KG1 (cell line): ENCODE measurements around the gene SMG6.
"Not testable (repeated sequence)": the region's sequence is repeated elsewhere in the genome, so short reads cannot be mapped to it uniquely, and the experiment has no call there.

Experiments
- DNase-seq: peaks from one replicate; lab custom pipeline; 2025; lab: John Stamatoyannopoulos, UW

SMG6 gene

GRCh38 chr17:2263183-2264066 lies 40.2 kb downstream of the SMG6 start:
- DNase-seq = no peak

DNA sequence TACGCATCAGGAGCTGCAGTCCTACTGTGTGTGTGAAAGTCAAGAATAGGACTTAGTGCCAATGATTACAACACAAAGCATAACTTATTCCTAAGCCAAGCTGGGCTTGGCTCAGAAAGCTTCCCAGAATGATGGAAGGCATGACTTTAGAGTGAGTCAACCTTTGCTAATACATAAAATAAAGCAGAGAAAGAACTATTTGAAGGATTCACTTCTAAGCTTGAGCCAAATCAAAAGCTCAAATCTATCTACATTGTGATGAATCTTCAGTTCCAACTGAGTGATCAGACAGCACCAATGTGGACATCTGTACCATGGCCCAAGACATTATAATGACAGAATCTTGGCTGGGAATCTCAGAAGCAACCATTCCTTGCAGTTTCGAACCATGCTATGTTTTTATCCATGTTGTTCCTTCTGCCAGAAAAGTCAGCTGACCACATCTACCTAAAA lies 41.4 kb downstream of the SMG6 start:
- no peak for DNase-seq

DNA sequence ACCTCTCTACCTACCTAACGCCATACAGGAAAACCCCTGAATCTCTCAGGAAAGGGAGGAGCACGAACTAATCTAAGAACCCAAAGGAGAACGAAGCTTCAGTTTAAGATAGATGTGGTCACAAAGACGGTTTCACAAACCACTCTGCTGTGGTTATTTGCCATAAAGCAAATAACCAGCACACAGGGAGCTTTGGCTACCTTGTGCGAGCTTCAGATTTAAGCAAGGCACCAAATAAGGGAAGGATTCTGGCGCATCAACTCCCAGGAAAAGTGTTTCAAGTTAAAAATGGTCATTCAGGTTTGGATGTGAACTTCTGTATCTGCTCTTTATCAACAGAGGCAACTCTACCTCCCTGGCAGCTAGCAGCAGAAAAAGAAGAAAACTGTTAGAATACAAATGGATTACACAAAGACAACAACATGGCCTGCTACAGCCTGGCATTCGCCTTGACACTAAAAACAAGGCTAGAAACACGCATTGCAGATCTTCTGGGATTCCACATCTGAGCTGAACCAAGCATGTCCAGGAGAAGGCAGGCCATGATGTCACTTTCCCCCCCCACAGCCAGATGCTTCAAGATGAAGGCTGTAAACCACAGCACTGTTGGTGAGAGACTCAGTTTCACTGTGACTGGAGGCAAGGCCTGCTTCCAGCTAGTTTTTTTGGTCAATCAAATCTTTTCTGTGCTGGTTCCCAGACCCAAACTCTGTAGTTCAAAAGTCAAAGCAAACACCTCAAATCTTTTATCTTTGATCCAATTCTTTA lies 43.6 kb downstream of the SMG6 start:
- DNase-seq = no peak

- not testable (repeated sequence) for DNase-seq
These were observed 44.8 kb downstream of the SMG6 start for GRCh38 chr17:2258830-2259229.

DNA sequence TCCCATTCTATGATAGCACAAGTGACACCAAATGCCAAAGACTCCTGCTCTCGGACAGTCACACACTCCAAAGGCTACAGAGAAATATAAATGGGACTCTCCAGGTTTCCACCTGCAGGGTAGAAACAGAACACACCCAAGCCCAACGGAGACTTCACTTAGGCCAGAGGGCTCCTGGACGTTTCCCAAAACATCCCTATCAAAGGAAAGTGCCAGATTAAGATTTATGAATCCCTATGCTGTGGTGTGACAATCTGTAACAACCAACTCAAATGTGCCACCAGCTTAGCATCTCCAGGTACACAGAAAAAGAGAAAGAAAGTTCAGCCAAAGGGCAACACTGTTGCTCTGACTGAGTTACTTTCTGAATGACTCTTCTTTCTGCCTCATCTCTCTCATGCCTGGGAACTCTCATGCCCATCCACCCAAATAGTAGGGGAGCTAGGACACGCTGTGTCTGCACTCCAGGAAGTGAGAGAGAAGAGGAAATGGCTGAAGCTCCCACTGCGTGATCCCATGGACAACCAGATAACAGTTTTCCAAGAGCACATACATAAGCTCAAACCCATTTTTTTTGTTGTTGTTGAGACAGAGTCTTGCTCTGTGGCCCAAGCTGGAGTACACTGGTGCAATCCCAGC lies 49.7 kb downstream of the SMG6 start:
- no peak for DNase-seq

DNA sequence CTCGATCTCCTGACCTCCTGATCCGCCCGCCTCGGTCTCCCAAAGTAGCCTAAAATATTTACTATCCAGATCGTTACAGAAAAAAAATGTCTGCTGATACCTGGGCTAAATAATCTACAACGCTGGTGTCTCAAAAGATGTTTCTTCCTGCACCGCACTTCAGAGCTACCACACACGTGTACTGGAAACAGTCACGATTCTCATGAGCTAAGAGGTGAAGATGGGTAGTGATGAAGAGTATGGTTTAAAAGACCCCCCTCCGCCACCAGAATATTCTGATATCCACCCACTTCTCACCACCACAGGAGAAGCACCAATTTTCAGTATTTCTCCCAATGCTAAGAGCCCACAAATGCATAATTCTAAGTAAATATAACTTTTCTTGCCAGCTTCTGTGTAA lies 50.2 kb downstream of the SMG6 start:
- DNase-seq = no peak

GRCh38 chr17:2251098-2251497 lies 52.5 kb downstream of the SMG6 start:
- no peak for DNase-seq

GRCh38 chr17:2250140-2251095 lies 53.2 kb downstream of the SMG6 start:
- no peak for DNase-seq

GRCh38 chr17:2247005-2247404 lies 56.6 kb downstream of the SMG6 start:
- no peak for DNase-seq

- no peak for DNase-seq
These were observed 58.8 kb downstream of the SMG6 start for GRCh38 chr17:2244545-2245525.

DNA sequence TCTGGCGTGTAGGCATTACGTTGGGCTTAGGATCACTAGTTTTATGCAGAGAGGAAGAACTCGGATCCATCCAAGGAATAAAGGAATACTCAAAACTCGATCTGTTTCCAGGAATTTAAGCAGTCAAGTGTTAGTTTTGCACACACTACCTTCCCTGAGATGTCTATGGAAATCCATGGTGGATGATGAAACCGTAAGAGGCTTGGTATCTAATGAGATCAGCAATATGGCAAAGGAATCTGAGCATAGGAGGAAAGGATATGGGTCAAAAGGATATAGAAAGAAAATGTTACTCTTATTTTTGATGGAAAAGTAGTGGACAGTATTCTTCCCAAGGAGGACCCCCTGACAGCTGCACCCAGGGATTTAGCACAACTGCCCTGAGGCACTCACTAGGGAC lies 59.6 kb downstream of the SMG6 start:
- DNase-seq = no peak

- DNase-seq = no peak
These were observed 61.8 kb downstream of the SMG6 start for GRCh38 chr17:2241823-2242222.

DNA sequence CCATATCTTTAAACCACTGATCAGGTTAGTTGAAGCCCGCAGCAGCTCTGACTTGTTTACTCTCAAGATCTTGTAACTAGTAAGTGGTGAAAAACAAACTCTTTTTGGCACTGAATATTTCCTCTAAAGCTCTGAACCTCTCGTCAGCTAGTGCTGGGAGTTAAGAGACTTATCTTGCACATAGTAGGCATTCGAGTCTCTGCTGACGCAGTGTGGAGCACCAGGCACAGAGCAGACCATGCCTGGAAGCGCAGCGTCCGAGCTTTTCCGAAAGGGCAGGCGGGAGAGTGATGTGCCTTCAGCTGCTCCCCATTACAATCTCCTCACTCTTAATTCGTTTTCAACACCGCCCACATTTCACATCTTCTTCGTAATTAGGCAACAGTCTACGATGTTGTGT lies 63.0 kb downstream of the SMG6 start:
- no peak for DNase-seq

GRCh38 chr17:2239882-2240430 lies 63.6 kb downstream of the SMG6 start:
- DNase-seq = no peak

DNA sequence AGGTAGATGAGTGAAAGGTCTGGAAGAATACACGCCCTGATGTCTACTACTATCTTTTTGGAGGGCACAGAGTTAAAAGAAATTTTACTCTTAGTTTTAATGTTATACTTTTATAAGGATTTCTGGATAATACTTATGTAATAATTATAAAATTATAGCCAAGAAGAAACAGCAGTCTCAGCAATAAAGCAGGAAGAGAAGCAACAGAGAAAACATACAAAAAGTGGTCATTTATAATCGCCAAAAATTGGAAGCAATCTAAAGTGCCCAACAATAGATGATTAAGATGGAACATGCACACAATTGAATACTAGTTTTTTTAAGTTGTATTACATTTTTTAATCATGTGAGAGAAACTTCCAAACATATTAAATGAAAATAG lies 64.4 kb downstream of the SMG6 start:
- no peak for DNase-seq

DNA sequence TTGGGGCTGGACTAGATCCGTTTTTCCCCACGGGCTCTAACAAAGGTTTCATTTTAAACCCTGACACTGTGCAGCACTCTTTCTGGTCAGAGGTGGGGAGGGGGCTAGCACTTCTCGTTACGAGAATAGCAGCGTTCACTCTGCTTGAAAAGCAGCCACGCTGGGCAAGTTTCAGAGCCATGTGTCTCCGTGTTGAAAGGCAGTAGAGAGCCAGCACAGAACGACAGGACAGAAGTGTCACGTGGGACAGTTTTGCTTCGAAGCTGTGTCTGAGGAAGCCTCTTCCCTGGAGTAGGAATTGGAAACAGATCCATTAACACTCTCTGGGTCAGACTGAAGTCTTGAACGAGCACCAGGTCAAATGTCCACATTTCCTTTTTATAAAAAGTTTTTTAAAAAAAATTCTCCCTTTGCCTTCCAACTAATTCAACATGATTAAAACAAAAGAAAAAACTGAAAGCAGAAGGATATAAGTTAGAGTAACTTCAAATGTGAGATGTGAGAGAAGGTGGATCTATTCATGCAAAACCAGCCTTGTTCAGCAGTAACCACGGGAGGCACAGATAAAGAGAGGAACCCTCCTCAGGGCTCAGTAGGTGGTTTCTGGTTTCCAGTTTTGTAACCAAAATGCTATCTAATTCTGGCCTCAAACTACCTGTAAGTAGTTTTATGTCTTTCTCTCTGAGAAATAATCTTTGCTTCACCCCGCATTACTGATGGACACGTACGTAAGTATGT lies 65.0 kb downstream of the SMG6 start:
- DNase-seq = no peak

GRCh38 chr17:2237950-2238349 lies 65.6 kb downstream of the SMG6 start:
- DNase-seq = no peak

- DNase-seq = no peak
These were observed 66.1 kb downstream of the SMG6 start for GRCh38 chr17:2237521-2237921.

DNA sequence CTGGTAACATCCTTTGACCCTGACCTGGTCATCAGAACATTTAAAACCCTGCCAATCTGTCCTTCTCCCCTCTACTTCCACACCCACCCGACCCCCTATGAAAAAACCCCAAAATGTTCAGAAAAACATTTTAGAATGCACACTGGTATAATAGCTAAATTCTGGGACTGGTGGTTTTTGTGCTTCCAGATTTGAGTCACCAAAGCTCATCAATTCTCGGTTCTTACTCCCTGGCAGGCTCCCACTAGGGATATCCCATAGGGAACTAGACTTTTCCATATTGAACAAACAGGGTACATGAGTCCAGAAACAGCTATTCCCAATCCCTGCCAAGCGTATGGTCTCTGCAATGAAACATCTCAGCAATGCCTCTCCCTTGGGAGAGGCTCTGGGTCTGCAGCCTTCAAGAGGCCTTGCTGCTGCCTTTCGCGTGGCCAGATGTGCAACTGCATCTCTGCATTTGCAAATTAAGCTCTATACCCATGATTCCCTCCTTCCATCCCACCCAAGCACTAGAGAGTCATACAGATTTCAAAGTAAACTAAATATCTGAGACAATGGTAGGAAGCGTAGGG lies 67.7 kb downstream of the SMG6 start:
- no peak for DNase-seq
